NCI-H1105 treated with DMSO at 0.1 percent for 48 hours (cell line): ENCODE measurements around the gene CRAT.

Experiments used
- DNase-seq: peaks from one replicate; lab custom pipeline; 2025; lab: John Stamatoyannopoulos, UW

The CRAT gene

GRCh38 chr9:129109952-129110739 is 447 bp downstream of the CRAT start:
- no peak for DNase-seq

GRCh38 chr9:129109537-129109903 is 1.1 kb downstream of the CRAT start:
- no peak for DNase-seq

GRCh38 chr9:129108805-129109536 is 1.6 kb downstream of the CRAT start:
- DNase-seq: peak; percentile 78

GRCh38 chr9:129108083-129108804 is 2.3 kb downstream of the CRAT start:
- DNase-seq: no peak

GRCh38 chr9:129107651-129108050 is 2.9 kb downstream of the CRAT start:
- DNase-seq: no peak

GRCh38 chr9:129105857-129106694 is 4.5 kb downstream of the CRAT start:
- no peak for DNase-seq

GRCh38 chr9:129104051-129104450 is 6.5 kb downstream of the CRAT start:
- DNase-seq: no peak

GRCh38 chr9:129103595-129103965 is 7.0 kb downstream of the CRAT start:
- DNase-seq: no peak

GRCh38 chr9:129102791-129103594 is 7.6 kb downstream of the CRAT start:
- peak; percentile 45 for DNase-seq

- no peak for DNase-seq
Observed at GRCh38 chr9:129102095-129102525, 8.5 kb downstream of the CRAT start.

- no peak for DNase-seq
Observed at GRCh38 chr9:129101279-129101678, 9.3 kb downstream of the CRAT start.

GRCh38 chr9:129100383-129101169 is 10.0 kb downstream of the CRAT start:
- DNase-seq: no peak

GRCh38 chr9:129098328-129098727 is 12.3 kb downstream of the CRAT start:
- DNase-seq: no peak

GRCh38 chr9:129097671-129098306 is 12.8 kb downstream of the CRAT start:
- DNase-seq: no peak

- no peak for DNase-seq
Observed at GRCh38 chr9:129095908-129096307, 14.7 kb downstream of the CRAT start.

GRCh38 chr9:129095170-129095667 is 15.4 kb downstream of the CRAT start:
- no peak for DNase-seq

- no peak for DNase-seq
Observed at GRCh38 chr9:129094387-129095169, 16.0 kb downstream of the CRAT start.

- DNase-seq: no peak
Observed at GRCh38 chr9:129093602-129094386, 16.8 kb downstream of the CRAT start.
